HEK293 (cell line): Measurements from ENCODE around the gene DMD.

Experiments
- OSR2 ChIP-seq: fragments of 450-650 bp; formaldehyde crosslinking; IDR thresholded peaks from 2 replicates; pipeline ENCODE4 v1.5.1; 2016; ENCODE audit warnings: missing biosample characterization, missing genetic modification characterization
- TRIM28 ChIP-seq: IDR thresholded peaks from 2 replicates; pipeline ENCODE4 v1.6.1; 2011; ENCODE audit warnings: low read length, control low read depth, borderline replicate concordance
- ZBTB7A ChIP-seq: fragments of 450-650 bp; formaldehyde crosslinking; IDR thresholded peaks from 2 replicates; pipeline ENCODE4 v1.5.1; 2016; ENCODE audit warnings: low read depth, missing biosample characterization, missing genetic modification characterization
- ZFP3 ChIP-seq: fragments of 450-650 bp; formaldehyde crosslinking; IDR thresholded peaks from 2 replicates; pipeline ENCODE4 v1.5.1; 2016; ENCODE audit warnings: low read depth, missing biosample characterization, missing genetic modification characterization
- ZNF473 ChIP-seq: fragments of 450-650 bp; formaldehyde crosslinking; IDR thresholded peaks from 2 replicates; pipeline ENCODE4 v1.5.1; 2017; ENCODE audit warnings: missing biosample characterization, missing genetic modification characterization
- ZNF658 ChIP-seq: fragments of 450-650 bp; formaldehyde crosslinking; IDR thresholded peaks from 2 replicates; pipeline ENCODE4; 2016; ENCODE audit warnings: missing biosample characterization, missing genetic modification characterization
- ZNF791 ChIP-seq: fragments of 450-650 bp; formaldehyde crosslinking; IDR thresholded peaks from 2 replicates; pipeline ENCODE4 v1.5.1; 2016; ENCODE audit warnings: missing biosample characterization, missing genetic modification characterization
- TF ChIP-seq, protein P1 (sequence below): fragments of 450-650 bp; formaldehyde crosslinking; IDR thresholded peaks from 2 replicates; pipeline ENCODE4 v1.5.1; 2016; ENCODE audit warnings: missing biosample characterization, missing genetic modification characterization
- TF ChIP-seq, protein P2 (sequence below): fragments of 450-650 bp; formaldehyde crosslinking; IDR thresholded peaks from 2 replicates; pipeline ENCODE4 v1.5.1; 2016; ENCODE audit warnings: missing biosample characterization, missing genetic modification characterization, low read depth

DNA sequence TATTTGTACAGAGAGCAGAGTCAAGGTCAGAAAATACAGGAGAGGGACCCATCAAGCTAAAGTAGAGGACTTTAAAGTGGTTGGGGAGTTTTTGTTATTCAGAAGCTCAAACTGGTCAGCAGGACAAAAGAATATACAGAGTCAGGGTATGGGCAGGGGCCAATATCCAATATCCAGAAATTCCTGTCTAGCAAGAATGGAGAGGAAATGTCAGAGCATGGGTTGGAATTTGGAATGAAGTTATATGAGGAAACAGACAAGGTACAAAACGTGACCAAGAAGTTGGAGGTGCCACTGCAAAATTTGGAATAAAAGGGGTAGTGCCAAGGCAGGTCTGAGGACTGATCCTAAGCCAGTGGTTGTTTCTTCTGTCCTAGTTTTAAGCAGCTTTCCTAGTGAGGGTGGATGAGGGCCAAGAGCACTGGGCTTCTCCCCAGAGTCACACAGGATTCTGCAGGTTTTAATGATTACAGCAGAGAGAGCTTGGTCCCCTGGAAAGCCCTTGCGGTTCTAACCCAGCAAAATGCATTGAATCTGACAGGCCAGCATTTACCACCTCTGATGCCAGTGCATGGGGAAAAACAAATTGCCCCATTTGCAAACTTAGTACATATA is 1834.8 kb downstream of the DMD start:
- TF ChIP-seq, protein P1, sequence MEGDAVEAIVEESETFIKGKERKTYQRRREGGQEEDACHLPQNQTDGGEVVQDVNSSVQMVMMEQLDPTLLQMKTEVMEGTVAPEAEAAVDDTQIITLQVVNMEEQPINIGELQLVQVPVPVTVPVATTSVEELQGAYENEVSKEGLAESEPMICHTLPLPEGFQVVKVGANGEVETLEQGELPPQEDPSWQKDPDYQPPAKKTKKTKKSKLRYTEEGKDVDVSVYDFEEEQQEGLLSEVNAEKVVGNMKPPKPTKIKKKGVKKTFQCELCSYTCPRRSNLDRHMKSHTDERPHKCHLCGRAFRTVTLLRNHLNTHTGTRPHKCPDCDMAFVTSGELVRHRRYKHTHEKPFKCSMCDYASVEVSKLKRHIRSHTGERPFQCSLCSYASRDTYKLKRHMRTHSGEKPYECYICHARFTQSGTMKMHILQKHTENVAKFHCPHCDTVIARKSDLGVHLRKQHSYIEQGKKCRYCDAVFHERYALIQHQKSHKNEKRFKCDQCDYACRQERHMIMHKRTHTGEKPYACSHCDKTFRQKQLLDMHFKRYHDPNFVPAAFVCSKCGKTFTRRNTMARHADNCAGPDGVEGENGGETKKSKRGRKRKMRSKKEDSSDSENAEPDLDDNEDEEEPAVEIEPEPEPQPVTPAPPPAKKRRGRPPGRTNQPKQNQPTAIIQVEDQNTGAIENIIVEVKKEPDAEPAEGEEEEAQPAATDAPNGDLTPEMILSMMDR (tag by site-specific recombination) = no peak
- TF ChIP-seq TRIM28 (no peak), ZFP3 (tag by site-specific recombination) (no peak), ZNF791 (tag by site-specific recombination) (no peak), ZBTB7A (tag by site-specific recombination) (no peak), OSR2 (tag by site-specific recombination) (no peak), ZNF473 (tag by site-specific recombination) (no peak), ZNF658 (tag by site-specific recombination) (no peak)
- TF ChIP-seq, protein P2, sequence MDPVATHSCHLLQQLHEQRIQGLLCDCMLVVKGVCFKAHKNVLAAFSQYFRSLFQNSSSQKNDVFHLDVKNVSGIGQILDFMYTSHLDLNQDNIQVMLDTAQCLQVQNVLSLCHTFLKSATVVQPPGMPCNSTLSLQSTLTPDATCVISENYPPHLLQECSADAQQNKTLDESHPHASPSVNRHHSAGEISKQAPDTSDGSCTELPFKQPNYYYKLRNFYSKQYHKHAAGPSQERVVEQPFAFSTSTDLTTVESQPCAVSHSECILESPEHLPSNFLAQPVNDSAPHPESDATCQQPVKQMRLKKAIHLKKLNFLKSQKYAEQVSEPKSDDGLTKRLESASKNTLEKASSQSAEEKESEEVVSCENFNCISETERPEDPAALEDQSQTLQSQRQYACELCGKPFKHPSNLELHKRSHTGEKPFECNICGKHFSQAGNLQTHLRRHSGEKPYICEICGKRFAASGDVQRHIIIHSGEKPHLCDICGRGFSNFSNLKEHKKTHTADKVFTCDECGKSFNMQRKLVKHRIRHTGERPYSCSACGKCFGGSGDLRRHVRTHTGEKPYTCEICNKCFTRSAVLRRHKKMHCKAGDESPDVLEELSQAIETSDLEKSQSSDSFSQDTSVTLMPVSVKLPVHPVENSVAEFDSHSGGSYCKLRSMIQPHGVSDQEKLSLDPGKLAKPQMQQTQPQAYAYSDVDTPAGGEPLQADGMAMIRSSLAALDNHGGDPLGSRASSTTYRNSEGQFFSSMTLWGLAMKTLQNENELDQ (tag by site-specific recombination) = no peak
